GM12892 (cell line): Measurements from ENCODE around the gene AP1G1.
"Not testable (repeated sequence)": the region's sequence is repeated elsewhere in the genome, so short reads cannot be mapped to it uniquely, and the experiment has no call there.

Source experiments
- DNase-seq: peaks from one replicate; pipeline ENCODE4 v3.0.0; 2011; ENCODE audit not compliant: insufficient read length
- FAIRE-seq: peaks from 2 replicates; lab custom pipeline; 2011; peaks lifted over from hg19 to GRCh38; lab: Jason Lieb, UNC
- POLR2A ChIP-seq: IDR thresholded peaks from 2 replicates; pipeline ENCODE4 v1.6.1; 2011; ENCODE audit warnings: low read depth, low read length, control low read depth
- POLR2AphosphoS5 ChIP-seq: IDR thresholded peaks from 2 replicates; pipeline ENCODE4 v1.6.1; 2011; ENCODE audit warnings: low read depth, low read length, control low read depth
- TAF1 ChIP-seq: IDR thresholded peaks from 2 replicates; pipeline ENCODE4 v1.6.1; 2011; ENCODE audit warnings: low read depth, mild to moderate bottlenecking, control low read depth, low read length, borderline replicate concordance

Gene AP1G1

DNA sequence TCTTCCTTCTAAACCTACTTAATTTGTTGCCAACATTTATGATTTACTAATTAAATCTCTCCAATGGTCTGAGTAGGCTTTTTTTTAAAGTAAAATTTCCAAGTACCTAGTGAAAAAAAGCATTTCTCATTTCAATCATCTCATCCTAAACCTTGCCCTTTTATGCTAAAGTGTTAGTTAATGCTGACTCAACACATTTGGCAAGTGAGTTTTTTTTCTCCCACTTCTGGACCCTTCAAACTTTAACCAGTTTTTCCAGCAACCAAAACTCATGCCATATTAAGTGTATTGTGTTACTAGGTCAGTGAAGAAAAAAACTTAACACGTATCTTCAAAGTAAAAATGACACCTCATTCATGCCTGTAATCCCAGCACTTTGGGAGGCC, 5.3 kb downstream of the AP1G1 start:
- FAIRE-seq (no peak), DNase-seq (no peak)
- no peak for TF ChIP-seq TAF1
- TF ChIP-seq POLR2A: no peak

DNA sequence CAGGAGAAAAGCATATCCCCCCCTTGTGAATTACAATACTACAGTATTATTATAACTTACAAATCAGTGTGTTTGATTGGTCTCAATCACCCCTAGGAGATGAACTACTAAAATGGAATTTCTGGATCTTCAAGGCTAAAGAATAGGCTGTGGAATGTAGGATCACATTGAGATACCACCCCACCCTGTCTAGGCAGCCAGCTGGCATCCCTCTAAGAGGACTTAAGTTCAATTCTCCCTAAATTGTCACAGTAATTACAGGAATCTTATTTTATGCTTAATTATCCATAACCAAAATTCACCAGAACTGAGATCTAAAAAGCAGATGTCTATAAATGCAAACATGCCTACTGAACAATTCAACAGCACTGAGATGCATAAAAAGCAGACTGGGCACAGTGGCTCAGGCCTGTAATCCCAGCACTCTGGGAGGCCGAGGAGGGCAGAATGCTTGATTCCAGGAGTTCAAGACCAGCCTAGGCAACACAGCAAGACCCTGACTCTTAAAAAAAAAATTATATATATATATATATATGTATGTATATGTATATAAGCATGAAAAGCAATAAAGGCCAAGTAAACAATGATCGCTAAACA, 12.0 kb downstream of the AP1G1 start:
- FAIRE-seq: no peak
- no peak for DNase-seq
- no peak for TF ChIP-seq POLR2A
- no peak for TF ChIP-seq TAF1
- no peak for TF ChIP-seq POLR2AphosphoS5

DNA sequence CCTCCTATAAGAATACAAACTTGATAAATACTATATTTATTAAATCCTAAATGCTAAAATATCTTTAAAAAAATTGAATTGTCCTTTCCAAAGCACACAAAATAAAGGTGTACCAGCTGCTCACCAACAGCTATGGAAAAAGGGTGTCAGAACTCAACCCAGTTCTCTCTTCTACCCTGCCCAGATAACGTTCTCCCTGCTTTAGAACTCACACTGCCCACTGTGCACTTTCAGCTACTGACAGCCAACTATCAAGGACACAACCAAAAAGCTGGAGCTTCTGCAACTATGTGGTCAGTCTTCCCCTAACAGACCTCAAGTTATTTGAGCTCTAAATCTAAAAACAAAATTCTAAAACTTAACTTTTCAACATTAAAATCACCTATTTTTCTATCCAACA, 13.7 kb downstream of the AP1G1 start:
- TF ChIP-seq POLR2AphosphoS5 (no peak), TAF1 (no peak), POLR2A (no peak)
- no peak for DNase-seq
- FAIRE-seq: no peak

DNA sequence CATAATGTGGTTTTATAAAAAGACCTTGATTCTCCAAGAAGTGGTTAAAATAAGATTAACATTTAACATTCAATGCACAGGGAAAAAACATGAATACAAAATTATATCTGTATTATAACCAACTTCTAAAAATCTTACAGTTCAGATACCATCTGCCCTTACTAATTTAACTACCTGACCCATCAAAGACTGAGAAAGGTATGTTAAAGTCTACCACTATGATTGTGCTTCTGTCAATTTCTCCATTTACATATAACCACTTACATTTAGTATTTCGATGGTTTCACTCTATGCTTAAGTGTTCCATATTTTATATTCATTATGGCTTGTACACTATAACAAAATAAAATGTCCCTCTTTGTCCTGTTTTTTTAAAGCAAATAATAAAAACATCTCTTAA, 14.6 kb downstream of the AP1G1 start:
- TF ChIP-seq POLR2AphosphoS5: no peak
- no peak for TF ChIP-seq POLR2A
- TF ChIP-seq TAF1: no peak
- FAIRE-seq (no peak), DNase-seq (no peak)

- no peak for FAIRE-seq
- DNase-seq: no peak
Observed at GRCh38 chr16:71792176-71792575, 16.5 kb downstream of the AP1G1 start.

DNA sequence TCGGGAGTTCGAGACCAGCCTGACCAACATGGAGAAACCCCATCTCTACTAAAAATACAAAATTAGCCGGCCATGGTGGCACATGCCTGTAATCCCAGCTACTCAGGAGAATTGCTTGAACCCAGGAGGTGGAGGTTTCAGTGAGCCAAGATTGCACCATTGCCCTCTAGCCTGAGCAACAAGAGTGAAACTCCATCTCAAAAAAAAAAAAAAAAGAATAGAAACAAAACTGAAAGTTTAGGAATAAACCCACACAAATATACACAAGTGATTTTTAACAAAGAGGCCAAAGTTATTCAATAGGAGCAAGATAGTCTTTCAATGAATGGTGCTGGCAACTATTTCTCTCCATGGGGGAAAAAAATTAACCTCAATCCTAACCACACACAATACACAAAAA, 18.3 kb downstream of the AP1G1 start:
- DNase-seq, FAIRE-seq: not testable (repeated sequence)

More at GRCh38 chr16:71792176-71792575, 16.5 kb downstream of the AP1G1 start:
- no peak for TF ChIP-seq POLR2AphosphoS5
- TF ChIP-seq POLR2A: no peak
- TF ChIP-seq TAF1: no peak

- TF ChIP-seq TAF1 (no peak), POLR2A (no peak), POLR2AphosphoS5 (no peak)
- no peak for DNase-seq
- no peak for FAIRE-seq
Observed at GRCh38 chr16:71789136-71789535, 19.5 kb downstream of the AP1G1 start.

DNA sequence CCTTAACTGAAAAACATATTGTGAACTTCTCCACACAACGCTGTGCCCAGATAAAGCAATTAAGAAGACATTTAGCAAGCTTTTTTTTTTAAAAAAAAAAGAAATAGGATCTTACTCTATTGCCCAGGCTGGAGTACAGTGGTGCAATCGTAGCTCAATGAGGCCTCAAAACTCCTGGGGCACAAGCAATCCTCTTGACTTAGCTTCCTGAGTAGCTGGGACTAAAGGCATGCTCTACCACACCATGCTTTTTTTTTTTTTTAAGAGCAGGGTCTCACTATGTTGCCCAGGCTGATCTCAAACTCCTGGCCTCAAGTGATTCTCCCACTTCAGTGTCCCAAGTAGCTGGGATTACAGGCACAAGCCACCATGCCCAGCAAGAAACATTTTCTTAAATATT, 20.1 kb downstream of the AP1G1 start:
- FAIRE-seq: no peak
- TF ChIP-seq TAF1 (no peak), POLR2AphosphoS5 (no peak), POLR2A (no peak)
- no peak for DNase-seq

DNA sequence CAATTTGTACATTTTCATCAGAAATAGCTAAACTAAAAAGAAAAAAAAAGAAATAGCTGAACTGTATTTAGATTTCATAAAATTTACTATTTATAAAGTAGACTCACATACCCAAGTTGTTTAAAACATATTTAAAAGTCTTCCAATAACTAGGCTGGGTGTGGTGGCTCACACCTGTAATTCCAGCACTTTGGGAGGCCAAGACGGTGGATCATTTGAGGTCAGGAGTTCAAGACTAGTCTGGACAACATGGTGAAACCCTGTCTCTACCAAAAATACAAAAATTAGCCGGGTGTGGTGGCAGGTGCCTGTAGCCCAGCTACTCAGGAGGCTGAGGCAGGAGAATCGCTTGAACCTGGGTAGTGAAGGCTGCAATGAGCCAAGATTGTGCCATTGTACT, 23.5 kb downstream of the AP1G1 start:
- FAIRE-seq, DNase-seq: not testable (repeated sequence)

DNA sequence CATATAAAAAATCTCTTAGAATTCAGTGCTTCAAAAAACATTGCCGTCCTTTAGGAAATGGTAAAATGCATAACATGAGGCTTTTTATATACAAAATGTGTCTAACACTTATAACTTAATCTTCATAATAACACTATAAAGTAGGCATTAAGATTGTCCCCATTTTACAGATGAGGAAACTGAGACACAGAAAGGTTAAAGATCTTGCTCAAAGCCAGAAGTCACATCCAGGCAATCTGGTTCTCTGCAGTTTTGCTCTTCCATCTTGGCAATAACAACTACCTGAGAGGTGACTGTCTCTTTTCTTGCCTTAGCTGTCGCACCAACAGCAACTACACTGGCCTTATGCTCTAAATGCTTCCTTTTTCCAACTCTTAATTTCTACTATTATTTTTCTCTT, 24.5 kb downstream of the AP1G1 start:
- FAIRE-seq (no peak), DNase-seq (no peak)
- TF ChIP-seq POLR2A: no peak
- TF ChIP-seq POLR2AphosphoS5: no peak
- no peak for TF ChIP-seq TAF1

GRCh38 chr16:71781741-71782140, 26.9 kb downstream of the AP1G1 start:
- DNase-seq: no peak
- no peak for FAIRE-seq
- no peak for TF ChIP-seq POLR2A
- no peak for TF ChIP-seq TAF1
- no peak for TF ChIP-seq POLR2AphosphoS5

DNA sequence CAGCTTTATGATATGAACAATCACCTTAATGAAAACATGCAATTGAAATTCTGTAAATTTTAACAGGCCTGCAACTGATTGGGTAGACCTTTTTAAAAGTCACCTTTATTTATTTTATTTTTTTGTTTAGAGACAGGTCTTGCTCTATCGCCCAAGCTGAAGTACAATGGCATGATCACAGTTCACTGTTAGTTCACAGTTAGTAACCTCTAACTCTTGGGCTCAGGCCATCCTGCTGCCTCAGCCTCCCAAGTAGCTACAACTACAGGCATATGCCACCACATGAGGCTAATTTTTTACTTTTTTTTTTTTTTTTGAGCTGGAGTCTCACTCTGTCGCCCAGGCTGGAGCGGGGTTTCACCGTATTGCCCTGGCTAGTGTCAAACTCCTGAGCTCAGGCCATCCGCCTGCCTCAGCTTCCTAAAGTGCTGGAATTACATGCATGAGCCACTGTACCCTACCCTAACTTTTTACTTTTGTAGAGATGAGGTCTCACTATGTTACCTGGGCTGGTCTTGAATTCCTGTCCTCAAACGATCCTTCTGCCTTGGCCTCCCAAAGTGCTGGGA, 28.0 kb downstream of the AP1G1 start:
- FAIRE-seq: no peak
- DNase-seq: no peak

DNA sequence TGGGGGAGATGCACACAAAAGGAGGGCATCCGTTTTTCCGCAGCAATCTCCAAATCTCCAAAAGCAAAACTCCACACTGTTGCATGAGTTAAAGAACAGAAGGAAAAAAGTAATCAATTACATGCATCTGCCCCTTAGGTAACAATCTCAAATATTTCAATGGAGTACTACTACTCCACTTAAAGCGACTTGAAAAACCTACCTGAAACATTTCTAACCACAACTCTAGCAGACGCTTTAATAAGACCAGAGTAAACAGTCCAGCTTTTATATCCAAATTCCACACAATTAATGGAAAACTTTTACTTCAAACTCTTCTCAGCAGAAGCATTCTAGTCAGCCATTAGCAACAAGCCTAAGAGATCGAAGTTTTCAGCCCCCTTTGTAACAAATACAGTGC, 29.9 kb downstream of the AP1G1 start:
- no peak for FAIRE-seq
- no peak for DNase-seq
- TF ChIP-seq POLR2AphosphoS5: no peak
- TF ChIP-seq POLR2A: no peak
- no peak for TF ChIP-seq TAF1

More for the DNA sequence above, 28.0 kb downstream of the AP1G1 start:
- TF ChIP-seq TAF1: no peak
- no peak for TF ChIP-seq POLR2A
- TF ChIP-seq POLR2AphosphoS5: no peak

- DNase-seq (no peak), FAIRE-seq (no peak)
- TF ChIP-seq POLR2AphosphoS5 (no peak), TAF1 (no peak), POLR2A (no peak)
Observed at GRCh38 chr16:71777329-71777728, 31.3 kb downstream of the AP1G1 start.
